Aorta (tissue), 5 donors: ENCODE data around the gene WFDC12. TPM values are rescaled to one million over a fixed set of nuclear protein-coding genes. Genes with fewer than 3 reads are reported as not detected.
A peak's percentile ranks its signal among the peaks of the same experiment; 100 is the strongest.
"Not testable (repeated sequence)": the region's sequence is repeated elsewhere in the genome, so short reads cannot be mapped to it uniquely, and the experiment has no call there.

ENCODE experiments used
- ATAC-seq: fragments of 200-7000 bp; cut with Tn5 transposase; one replicate; pipeline ENCODE4 v1.9.1; 2022; ENCODE audit warnings: moderate library complexity; ENCODE audit not compliant: low FRiP score
- DNase-seq, 2 donors: peaks; one replicate each; pipeline ENCODE4 v3.0.0-alpha.2; 2020
- H3K27ac ChIP-seq, 2 donors: one replicate each; pipeline ENCODE4 v1.5.1; 2013; ENCODE audit warnings: low read length in 2 of 2, mild to moderate bottlenecking in 2 of 2, moderate library complexity in 2 of 2, control low read depth in 1 of 2, inconsistent platforms in 1 of 2, low read depth in 1 of 2
- H3K27me3 ChIP-seq, 2 donors: one replicate each; pipeline ENCODE4 v1.6.1; 2013; ENCODE audit warnings: control low read depth in 1 of 2, low read length in 1 of 2, mild to moderate bottlenecking in 1 of 2, moderate library complexity in 1 of 2; ENCODE audit not compliant: insufficient read depth in 2 of 2, control insufficient read depth in 1 of 2
- H3K36me3 ChIP-seq, 2 donors: one replicate each; pipeline ENCODE4 v1.6.1; 2013; ENCODE audit warnings: control low read depth in 1 of 2, low read length in 1 of 2, mild to moderate bottlenecking in 1 of 2; ENCODE audit not compliant: insufficient read depth in 2 of 2, control insufficient read depth in 1 of 2
- H3K4me1 ChIP-seq, 2 donors: one replicate each; pipeline ENCODE4 v1.6.1; 2013; ENCODE audit warnings: low read length in 2 of 2, control low read depth in 1 of 2, mild to moderate bottlenecking in 1 of 2, moderate library complexity in 1 of 2; ENCODE audit not compliant: insufficient read depth in 2 of 2, control insufficient read depth in 1 of 2
- H3K4me3 ChIP-seq, 2 donors: one replicate each; pipeline ENCODE4 v1.5.1; 2013; ENCODE audit warnings: low read length in 2 of 2, control low read depth in 1 of 2, mild to moderate bottlenecking in 1 of 2
- H3K9me3 ChIP-seq: one replicate; pipeline ENCODE4 v1.6.1; 2013; ENCODE audit warnings: mild to moderate bottlenecking, low read length; ENCODE audit not compliant: control insufficient read depth
- WGBS, 2 donors: extraction: QIAGEN DNeasy Blood & Tissue Kit; methylation state at CpG; one replicate each; pipeline ENCODE4 v1.1.7; 2013; 5-methylcytosine and 5-hydroxymethylcytosine counted together
- intact Hi-C, 2 donors: fragments of 100-400 bp; cut with DNase I; formaldehyde crosslinking; loops; one replicate each; pipeline versions ENCODE4 v1.14.2 to v1.15.0; 2022
- long read RNA-seq, 2 donors: library from polyadenylated mRNA; unstranded; transcript quantifications; one replicate each; pipeline ENCODE4 v2.0.0, GENCODE V29; 2020 to 2021
- polyA plus RNA-seq, 2 donors: library from polyadenylated mRNA; stranded (reverse); fragments of 200-250 nt; gene quantifications; one replicate each; pipeline ENCODE4 v1.2.3, GENCODE V29; 2013
- total RNA-seq, 2 donors: library from RNA; stranded (reverse); fragmentation: NEBNext Ultra II Directional; extraction: Animal tissue kit (Norgen Biotek cat#: 25700); gene quantifications; one replicate each; pipeline ENCODE4 v1.2.1, GENCODE V29; 2021
- donor health status: healthy with polysubstance abuse.
- donor health status: Bipolar disorder and iron deficiency.
- donor health status: DM: no; HTN: no; CAD: no.
- donor health status: DM: no; HTN: no; CAD: no.
- donor health status: DM: yes; HTN: yes; CAD: no.

WFDC12 gene
- total RNA-seq (not detected), polyA plus RNA-seq (not detected)
- long read RNA-seq, donor 1: 0 reads
- long read RNA-seq, donor 2: 0 reads

- Histone ChIP-seq H3K9me3 (peaks cover 4% of the 10 kb centered on the region), H3K27ac (no peak within 1 kb of the TSS), H3K4me3 (no peak within 1 kb of the TSS), H3K4me1 (no peaks in the 10 kb centered on the region), H3K36me3 (no peaks in the 10 kb centered on the region), H3K27me3 (no peaks in the 10 kb centered on the region)
- DNase-seq: no peak
- no peak for ATAC-seq
- intact Hi-C loops: no loop called here
- 81 to 87% methylated on average over 6 of the region's 6 CpGs for WGBS, 2 donors
These were observed at the start of gene WFDC12 for GRCh38 chr20:45124365-45124764. Gene WFDC12 (minus strand): TSS chr20:45124465. CDS start chr20:45124447, 18 bp downstream.

GRCh38 chr20:45173522-45173921 lies 49.3 kb upstream of the WFDC12 start:
- DNase-seq: no peak
- Histone ChIP-seq H3K4me3 (no peak overlapping the region), H3K4me1 (no peaks in the 10 kb centered on the region), H3K9me3 (no peaks in the 10 kb centered on the region), H3K27ac (no peak overlapping the region), H3K36me3 (no peaks in the 10 kb centered on the region), H3K27me3 (no peaks in the 10 kb centered on the region)
- ATAC-seq: no peak
- intact Hi-C loops: no loop called here
- WGBS, 2 donors: 19 to 22% methylated on average over 1 of the region's 1 CpG

GRCh38 chr20:45164906-45165305 lies 40.6 kb upstream of the WFDC12 start:
- Histone ChIP-seq H3K4me3 (no peak overlapping the region), H3K27ac (no peak overlapping the region), H3K27me3 (peaks cover 0 to 4% of the 10 kb centered on the region in 2 donors), H3K4me1 (no peaks in the 10 kb centered on the region), H3K36me3 (no peaks in the 10 kb centered on the region), H3K9me3 (peaks cover 6% of the 10 kb centered on the region)
- DNase-seq: no peak
- no peak for ATAC-seq
- intact Hi-C loops: no loop called here
- WGBS, 2 donors: 71 to 87% methylated on average over 1 of the region's 1 CpG

- 44 to 55% methylated on average over 1 of the region's 1 CpG for WGBS, 2 donors
- intact Hi-C loops: no loop called here
- Histone ChIP-seq H3K27me3 (peaks cover 0 to 4% of the 10 kb centered on the region in 2 donors), H3K36me3 (no peaks in the 10 kb centered on the region), H3K9me3 (peaks cover 7% of the 10 kb centered on the region), H3K27ac (no peak overlapping the region), H3K4me3 (no peak overlapping the region), H3K4me1 (no peaks in the 10 kb centered on the region)
- DNase-seq: no peak
- ATAC-seq: no peak
These were observed 39.0 kb upstream of the WFDC12 start for GRCh38 chr20:45163083-45163803.

- no peaks in the 10 kb centered on the region for H3K36me3 ChIP-seq
- H3K27me3 ChIP-seq: peaks cover 0 to 2% of the 10 kb centered on the region in 2 donors
- ATAC-seq: no peak
- intact Hi-C loops: no loop called here
- H3K4me1 ChIP-seq: no peaks in the 10 kb centered on the region
- H3K9me3 ChIP-seq: peaks cover 11% of the 10 kb centered on the region
- 20 to 27% methylated on average over 1 of the region's 1 CpG for WGBS, 2 donors
- no peak overlapping the region for H3K27ac ChIP-seq
- H3K4me3 ChIP-seq: no peak overlapping the region
- DNase-seq: no peak
These were observed 33.7 kb upstream of the WFDC12 start for GRCh38 chr20:45157962-45158361.

- H3K27ac ChIP-seq: no peak overlapping the region
- ATAC-seq (no peak), DNase-seq (no peak)
- WGBS, 2 donors: 42 to 51% methylated on average over 2 of the region's 2 CpGs
- intact Hi-C loops: no loop called here
- no peaks in the 10 kb centered on the region for H3K27me3 ChIP-seq
- no peak overlapping the region for H3K4me3 ChIP-seq
- H3K4me1 ChIP-seq: no peaks in the 10 kb centered on the region
- H3K9me3 ChIP-seq: peaks cover 9% of the 10 kb centered on the region
- H3K36me3 ChIP-seq: no peaks in the 10 kb centered on the region
These were observed 32.4 kb upstream of the WFDC12 start for GRCh38 chr20:45156713-45157112.

- H3K27ac ChIP-seq, intact Hi-C loops, H3K36me3 ChIP-seq, H3K9me3 ChIP-seq, H3K4me3 ChIP-seq, H3K27me3 ChIP-seq, DNase-seq, H3K4me1 ChIP-seq, ATAC-seq: not testable (repeated sequence)
- 90 to 100% methylated on average over 1 of the region's 1 CpG for WGBS, 2 donors
These were observed 30.5 kb upstream of the WFDC12 start for GRCh38 chr20:45154794-45155193.

- Histone ChIP-seq H3K27me3 (no peaks in the 10 kb centered on the region), H3K9me3 (peaks cover 9% of the 10 kb centered on the region), H3K4me3 (no peak overlapping the region), H3K36me3 (no peaks in the 10 kb centered on the region), H3K4me1 (no peaks in the 10 kb centered on the region), H3K27ac (no peak overlapping the region)
- no peak for DNase-seq
- ATAC-seq: no peak
- 51 to 55% methylated on average over 3 of the region's 3 CpGs for WGBS, 2 donors
- intact Hi-C loops: no loop called here
These were observed 29.9 kb upstream of the WFDC12 start for GRCh38 chr20:45154183-45154582.

GRCh38 chr20:45153752-45154151 lies 29.5 kb upstream of the WFDC12 start:
- WGBS, 2 donors: 36 to 57% methylated on average over 1 of the region's 1 CpG
- intact Hi-C loops: no loop called here

More at GRCh38 chr20:45153752-45154151, 29.5 kb upstream of the WFDC12 start:
- ATAC-seq: no peak
- H3K27me3 ChIP-seq: no peaks in the 10 kb centered on the region
- peak in 1 of 2 donors; percentile 62 for DNase-seq
- H3K4me3 ChIP-seq: no peak overlapping the region
- no peaks in the 10 kb centered on the region for H3K36me3 ChIP-seq
- H3K4me1 ChIP-seq: no peaks in the 10 kb centered on the region
- peaks cover 9% of the 10 kb centered on the region for H3K9me3 ChIP-seq
- no peak overlapping the region for H3K27ac ChIP-seq
